ENCODE measurements around the gene S100P.

DNA sequence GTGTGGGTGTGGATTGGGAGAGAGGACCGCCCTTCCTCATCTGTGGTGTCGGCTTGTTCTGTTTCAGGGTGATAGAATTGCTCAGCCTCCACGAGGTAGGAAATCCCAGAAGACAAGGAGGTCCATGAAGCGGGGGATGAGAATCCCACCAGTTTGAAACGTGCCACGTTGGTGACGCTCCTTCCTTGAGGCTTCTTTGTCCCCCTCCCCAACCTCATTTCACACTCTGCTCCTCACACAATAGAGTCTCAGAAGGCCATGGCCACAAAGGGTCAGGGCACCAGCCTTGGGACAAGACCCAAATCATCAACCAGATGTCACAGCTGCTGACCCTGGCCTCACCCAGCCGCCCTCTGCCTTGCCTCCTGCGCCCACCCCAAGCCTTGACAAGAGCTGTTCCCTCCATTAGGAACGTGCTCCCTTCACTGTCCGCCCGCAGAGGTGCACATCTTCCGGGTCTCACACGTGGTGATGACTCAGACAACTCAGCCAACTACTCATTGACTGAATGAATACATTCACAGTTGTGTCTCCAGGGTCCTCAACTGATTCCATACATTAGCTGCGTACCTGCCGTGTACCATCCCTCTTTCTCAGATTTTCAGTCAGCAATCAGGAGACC lies 40.6 kb downstream of the S100P start:
- TF ChIP-seq GABPA (IDR thresholded peaks at IDR 0.05 in 1 of 2, conservative IDR thresholded peaks at IDR 0.05 in 1 of 2) = no peak
- TF ChIP-seq, protein P1, sequence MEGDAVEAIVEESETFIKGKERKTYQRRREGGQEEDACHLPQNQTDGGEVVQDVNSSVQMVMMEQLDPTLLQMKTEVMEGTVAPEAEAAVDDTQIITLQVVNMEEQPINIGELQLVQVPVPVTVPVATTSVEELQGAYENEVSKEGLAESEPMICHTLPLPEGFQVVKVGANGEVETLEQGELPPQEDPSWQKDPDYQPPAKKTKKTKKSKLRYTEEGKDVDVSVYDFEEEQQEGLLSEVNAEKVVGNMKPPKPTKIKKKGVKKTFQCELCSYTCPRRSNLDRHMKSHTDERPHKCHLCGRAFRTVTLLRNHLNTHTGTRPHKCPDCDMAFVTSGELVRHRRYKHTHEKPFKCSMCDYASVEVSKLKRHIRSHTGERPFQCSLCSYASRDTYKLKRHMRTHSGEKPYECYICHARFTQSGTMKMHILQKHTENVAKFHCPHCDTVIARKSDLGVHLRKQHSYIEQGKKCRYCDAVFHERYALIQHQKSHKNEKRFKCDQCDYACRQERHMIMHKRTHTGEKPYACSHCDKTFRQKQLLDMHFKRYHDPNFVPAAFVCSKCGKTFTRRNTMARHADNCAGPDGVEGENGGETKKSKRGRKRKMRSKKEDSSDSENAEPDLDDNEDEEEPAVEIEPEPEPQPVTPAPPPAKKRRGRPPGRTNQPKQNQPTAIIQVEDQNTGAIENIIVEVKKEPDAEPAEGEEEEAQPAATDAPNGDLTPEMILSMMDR (IDR thresholded peaks at IDR 0.05; ENCODE audit: low read depth, low read length, missing input control) = no peak
- no peak for TF ChIP-seq FOXA1 (IDR thresholded peaks at IDR 0.05)
- TF ChIP-seq EGR1 (IDR thresholded peaks at IDR 0.05; ENCODE audit: low read depth in 2 of 2) = no peak
- TF ChIP-seq, protein P2, sequence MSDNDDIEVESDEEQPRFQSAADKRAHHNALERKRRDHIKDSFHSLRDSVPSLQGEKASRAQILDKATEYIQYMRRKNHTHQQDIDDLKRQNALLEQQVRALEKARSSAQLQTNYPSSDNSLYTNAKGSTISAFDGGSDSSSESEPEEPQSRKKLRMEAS (IDR thresholded peaks at IDR 0.05) = no peak
- no peak for TF ChIP-seq TAF1 (conservative IDR thresholded peaks at IDR 0.05)
- no peak for TF ChIP-seq YY1 (IDR thresholded peaks at IDR 0.05)
- TF ChIP-seq SP1 (IDR thresholded peaks at IDR 0.05) = no peak
- TF ChIP-seq, protein P3, sequence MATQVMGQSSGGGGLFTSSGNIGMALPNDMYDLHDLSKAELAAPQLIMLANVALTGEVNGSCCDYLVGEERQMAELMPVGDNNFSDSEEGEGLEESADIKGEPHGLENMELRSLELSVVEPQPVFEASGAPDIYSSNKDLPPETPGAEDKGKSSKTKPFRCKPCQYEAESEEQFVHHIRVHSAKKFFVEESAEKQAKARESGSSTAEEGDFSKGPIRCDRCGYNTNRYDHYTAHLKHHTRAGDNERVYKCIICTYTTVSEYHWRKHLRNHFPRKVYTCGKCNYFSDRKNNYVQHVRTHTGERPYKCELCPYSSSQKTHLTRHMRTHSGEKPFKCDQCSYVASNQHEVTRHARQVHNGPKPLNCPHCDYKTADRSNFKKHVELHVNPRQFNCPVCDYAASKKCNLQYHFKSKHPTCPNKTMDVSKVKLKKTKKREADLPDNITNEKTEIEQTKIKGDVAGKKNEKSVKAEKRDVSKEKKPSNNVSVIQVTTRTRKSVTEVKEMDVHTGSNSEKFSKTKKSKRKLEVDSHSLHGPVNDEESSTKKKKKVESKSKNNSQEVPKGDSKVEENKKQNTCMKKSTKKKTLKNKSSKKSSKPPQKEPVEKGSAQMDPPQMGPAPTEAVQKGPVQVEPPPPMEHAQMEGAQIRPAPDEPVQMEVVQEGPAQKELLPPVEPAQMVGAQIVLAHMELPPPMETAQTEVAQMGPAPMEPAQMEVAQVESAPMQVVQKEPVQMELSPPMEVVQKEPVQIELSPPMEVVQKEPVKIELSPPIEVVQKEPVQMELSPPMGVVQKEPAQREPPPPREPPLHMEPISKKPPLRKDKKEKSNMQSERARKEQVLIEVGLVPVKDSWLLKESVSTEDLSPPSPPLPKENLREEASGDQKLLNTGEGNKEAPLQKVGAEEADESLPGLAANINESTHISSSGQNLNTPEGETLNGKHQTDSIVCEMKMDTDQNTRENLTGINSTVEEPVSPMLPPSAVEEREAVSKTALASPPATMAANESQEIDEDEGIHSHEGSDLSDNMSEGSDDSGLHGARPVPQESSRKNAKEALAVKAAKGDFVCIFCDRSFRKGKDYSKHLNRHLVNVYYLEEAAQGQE (IDR thresholded peaks at IDR 0.05) = no peak
- no peak for TF ChIP-seq FOXA2 (IDR thresholded peaks at IDR 0.05)
- TF ChIP-seq JUND (IDR thresholded peaks at IDR 0.05) = no peak
- TF ChIP-seq, protein P4, sequence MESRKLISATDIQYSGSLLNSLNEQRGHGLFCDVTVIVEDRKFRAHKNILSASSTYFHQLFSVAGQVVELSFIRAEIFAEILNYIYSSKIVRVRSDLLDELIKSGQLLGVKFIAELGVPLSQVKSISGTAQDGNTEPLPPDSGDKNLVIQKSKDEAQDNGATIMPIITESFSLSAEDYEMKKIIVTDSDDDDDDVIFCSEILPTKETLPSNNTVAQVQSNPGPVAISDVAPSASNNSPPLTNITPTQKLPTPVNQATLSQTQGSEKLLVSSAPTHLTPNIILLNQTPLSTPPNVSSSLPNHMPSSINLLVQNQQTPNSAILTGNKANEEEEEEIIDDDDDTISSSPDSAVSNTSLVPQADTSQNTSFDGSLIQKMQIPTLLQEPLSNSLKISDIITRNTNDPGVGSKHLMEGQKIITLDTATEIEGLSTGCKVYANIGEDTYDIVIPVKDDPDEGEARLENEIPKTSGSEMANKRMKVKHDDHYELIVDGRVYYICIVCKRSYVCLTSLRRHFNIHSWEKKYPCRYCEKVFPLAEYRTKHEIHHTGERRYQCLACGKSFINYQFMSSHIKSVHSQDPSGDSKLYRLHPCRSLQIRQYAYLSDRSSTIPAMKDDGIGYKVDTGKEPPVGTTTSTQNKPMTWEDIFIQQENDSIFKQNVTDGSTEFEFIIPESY (IDR thresholded peaks at IDR 0.05) = no peak
- TF ChIP-seq RAD21 (IDR thresholded peaks at IDR 0.05) = no peak
- TF ChIP-seq, protein P5, sequence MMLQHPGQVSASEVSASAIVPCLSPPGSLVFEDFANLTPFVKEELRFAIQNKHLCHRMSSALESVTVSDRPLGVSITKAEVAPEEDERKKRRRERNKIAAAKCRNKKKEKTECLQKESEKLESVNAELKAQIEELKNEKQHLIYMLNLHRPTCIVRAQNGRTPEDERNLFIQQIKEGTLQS (IDR thresholded peaks at IDR 0.05) = no peak

Measured in liver (tissue), 3 donors.